ENCODE results near the gene NKX3-2. TPM values are rescaled to one million over a fixed set of nuclear protein-coding genes. Genes with fewer than 3 reads are reported as not detected.

Gene NKX3-2
- total and polyA plus RNA-seq, 9 of the 15 experiments (the other 6 are each of a cell fraction or from before 2014, with no cell fraction given): 0.03 to 0.81 (median 0.27) TPM; not detected in 1

DNA sequence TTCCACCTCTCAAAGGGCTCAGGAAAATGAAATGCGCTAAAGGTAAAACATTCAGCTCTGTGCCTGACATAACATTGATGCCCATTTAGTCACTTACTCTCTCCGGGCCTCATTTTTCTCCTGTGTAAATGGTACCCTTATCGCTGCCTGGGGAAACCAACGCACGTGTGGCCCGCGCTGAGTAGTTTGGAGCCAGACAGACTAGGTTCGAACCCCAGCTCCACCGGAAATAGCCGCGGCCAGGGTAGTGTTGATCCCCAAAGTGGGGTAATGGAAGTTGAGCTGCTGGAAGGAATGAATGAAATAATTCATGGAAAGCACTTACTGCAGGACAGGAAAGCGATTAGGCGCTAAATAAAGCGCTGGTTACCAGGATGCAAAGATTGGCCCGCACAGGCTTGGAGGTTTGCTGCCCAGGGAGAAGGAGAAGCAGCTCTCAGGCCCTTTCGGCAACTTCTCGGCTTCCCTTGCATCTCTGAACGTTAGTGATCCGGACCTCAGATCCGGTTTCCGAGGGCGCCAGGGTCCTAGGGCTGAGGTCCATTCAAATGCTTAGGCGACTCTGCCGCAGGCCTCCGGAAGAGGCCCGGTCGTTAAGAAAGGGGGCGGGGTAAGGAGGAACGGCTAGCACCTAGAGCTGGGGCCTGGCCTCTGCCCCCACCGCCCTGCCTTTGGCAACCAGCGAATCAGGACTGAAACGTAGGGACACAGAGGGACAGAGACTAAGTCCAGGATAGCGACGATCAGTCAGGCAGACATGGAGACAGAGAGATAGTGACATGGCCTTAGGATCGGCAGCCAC lies 13.3 kb downstream of the NKX3-2 start (continued):
- TF ChIP-seq, protein P1, sequence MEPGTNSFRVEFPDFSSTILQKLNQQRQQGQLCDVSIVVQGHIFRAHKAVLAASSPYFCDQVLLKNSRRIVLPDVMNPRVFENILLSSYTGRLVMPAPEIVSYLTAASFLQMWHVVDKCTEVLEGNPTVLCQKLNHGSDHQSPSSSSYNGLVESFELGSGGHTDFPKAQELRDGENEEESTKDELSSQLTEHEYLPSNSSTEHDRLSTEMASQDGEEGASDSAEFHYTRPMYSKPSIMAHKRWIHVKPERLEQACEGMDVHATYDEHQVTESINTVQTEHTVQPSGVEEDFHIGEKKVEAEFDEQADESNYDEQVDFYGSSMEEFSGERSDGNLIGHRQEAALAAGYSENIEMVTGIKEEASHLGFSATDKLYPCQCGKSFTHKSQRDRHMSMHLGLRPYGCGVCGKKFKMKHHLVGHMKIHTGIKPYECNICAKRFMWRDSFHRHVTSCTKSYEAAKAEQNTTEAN (CRISPR knock-in tag; IDR thresholded peaks at IDR 0.05): no peak
- TF ChIP-seq ETS2 (tag; IDR thresholded peaks at IDR 0.05; ENCODE audit: borderline replicate concordance, poor library complexity, severe bottlenecking): no peak
- no peak for TF ChIP-seq FOSL1 (tag; conservative IDR thresholded peaks at IDR 0.05)
- no peak for TF ChIP-seq EZH2 (IDR thresholded peaks at IDR 0.05; ENCODE audit: borderline replicate concordance, low read depth, low read length)
- no peak for TF ChIP-seq TRIM28 (IDR thresholded peaks at IDR 0.05)
- no peak for TF ChIP-seq HNRNPUL1 (IDR thresholded peaks at IDR 0.05; ENCODE audit: low read length)
- no peak for TF ChIP-seq CBX3 (IDR thresholded peaks at IDR 0.05; ENCODE audit: borderline replicate concordance in 1 of 2, low read length in 2 of 2)
- TF ChIP-seq MEIS2 (IDR thresholded peaks at IDR 0.05; ENCODE audit: partially characterized antibody): no peak
- no peak for TF ChIP-seq NR1H2 (CRISPR knock-in tag; IDR thresholded peaks at IDR 0.05)
- TF ChIP-seq EP300 (IDR thresholded peaks at IDR 0.05; ENCODE audit: low read length): no peak
- TF ChIP-seq RBM25 (IDR thresholded peaks at IDR 0.05; ENCODE audit: low read depth, low read length, severe bottlenecking): no peak
- no peak for TF ChIP-seq ZNF263 (CRISPR knock-in tag; IDR thresholded peaks at IDR 0.05; ENCODE audit: borderline replicate concordance)
- no peak for TF ChIP-seq OTX1 (CRISPR knock-in tag; IDR thresholded peaks at IDR 0.05)
- TF ChIP-seq ZNF695 (CRISPR knock-in tag; IDR thresholded peaks at IDR 0.05): no peak
- no peak for TF ChIP-seq SNRNP70 (optimal IDR thresholded peaks at IDR 0.05; ENCODE audit: low read depth, low read length)
- TF ChIP-seq, protein P2, sequence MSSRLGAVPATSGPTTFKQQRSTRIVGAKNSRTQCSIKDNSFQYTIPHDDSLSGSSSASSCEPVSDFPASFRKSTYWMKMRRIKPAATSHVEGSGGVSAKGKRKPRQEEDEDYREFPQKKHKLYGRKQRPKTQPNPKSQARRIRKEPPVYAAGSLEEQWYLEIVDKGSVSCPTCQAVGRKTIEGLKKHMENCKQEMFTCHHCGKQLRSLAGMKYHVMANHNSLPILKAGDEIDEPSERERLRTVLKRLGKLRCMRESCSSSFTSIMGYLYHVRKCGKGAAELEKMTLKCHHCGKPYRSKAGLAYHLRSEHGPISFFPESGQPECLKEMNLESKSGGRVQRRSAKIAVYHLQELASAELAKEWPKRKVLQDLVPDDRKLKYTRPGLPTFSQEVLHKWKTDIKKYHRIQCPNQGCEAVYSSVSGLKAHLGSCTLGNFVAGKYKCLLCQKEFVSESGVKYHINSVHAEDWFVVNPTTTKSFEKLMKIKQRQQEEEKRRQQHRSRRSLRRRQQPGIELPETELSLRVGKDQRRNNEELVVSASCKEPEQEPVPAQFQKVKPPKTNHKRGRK (tag; IDR thresholded peaks at IDR 0.05): no peak
- TF ChIP-seq, protein P3, sequence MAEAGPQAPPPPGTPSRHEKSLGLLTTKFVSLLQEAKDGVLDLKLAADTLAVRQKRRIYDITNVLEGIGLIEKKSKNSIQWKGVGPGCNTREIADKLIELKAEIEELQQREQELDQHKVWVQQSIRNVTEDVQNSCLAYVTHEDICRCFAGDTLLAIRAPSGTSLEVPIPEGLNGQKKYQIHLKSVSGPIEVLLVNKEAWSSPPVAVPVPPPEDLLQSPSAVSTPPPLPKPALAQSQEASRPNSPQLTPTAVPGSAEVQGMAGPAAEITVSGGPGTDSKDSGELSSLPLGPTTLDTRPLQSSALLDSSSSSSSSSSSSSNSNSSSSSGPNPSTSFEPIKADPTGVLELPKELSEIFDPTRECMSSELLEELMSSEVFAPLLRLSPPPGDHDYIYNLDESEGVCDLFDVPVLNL (CRISPR knock-in tag; IDR thresholded peaks at IDR 0.05; ENCODE audit: low read depth): no peak
- TF ChIP-seq, protein P4, sequence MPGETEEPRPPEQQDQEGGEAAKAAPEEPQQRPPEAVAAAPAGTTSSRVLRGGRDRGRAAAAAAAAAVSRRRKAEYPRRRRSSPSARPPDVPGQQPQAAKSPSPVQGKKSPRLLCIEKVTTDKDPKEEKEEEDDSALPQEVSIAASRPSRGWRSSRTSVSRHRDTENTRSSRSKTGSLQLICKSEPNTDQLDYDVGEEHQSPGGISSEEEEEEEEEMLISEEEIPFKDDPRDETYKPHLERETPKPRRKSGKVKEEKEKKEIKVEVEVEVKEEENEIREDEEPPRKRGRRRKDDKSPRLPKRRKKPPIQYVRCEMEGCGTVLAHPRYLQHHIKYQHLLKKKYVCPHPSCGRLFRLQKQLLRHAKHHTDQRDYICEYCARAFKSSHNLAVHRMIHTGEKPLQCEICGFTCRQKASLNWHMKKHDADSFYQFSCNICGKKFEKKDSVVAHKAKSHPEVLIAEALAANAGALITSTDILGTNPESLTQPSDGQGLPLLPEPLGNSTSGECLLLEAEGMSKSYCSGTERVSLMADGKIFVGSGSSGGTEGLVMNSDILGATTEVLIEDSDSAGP (CRISPR knock-in tag; IDR thresholded peaks at IDR 0.05): no peak
- 0 out of 2 replicates have a peak, but pooled peaks have one; percentile 20 for TF ChIP-seq GABPA (tag; conservative IDR thresholded peaks at IDR 0.05; ENCODE audit: low read depth)
- TF ChIP-seq, protein P5, sequence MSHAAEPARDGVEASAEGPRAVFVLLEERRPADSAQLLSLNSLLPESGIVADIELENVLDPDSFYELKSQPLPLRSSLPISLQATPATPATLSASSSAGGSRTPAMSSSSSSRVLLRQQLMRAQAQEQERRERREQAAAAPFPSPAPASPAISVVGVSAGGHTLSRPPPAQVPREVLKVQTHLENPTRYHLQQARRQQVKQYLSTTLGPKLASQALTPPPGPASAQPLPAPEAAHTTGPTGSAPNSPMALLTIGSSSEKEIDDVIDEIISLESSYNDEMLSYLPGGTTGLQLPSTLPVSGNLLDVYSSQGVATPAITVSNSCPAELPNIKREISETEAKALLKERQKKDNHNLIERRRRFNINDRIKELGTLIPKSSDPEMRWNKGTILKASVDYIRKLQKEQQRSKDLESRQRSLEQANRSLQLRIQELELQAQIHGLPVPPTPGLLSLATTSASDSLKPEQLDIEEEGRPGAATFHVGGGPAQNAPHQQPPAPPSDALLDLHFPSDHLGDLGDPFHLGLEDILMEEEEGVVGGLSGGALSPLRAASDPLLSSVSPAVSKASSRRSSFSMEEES (CRISPR knock-in tag; IDR thresholded peaks at IDR 0.05): no peak
- TF ChIP-seq ETV1 (tag; conservative IDR thresholded peaks at IDR 0.05; ENCODE audit: low read depth): peak; percentile 73
